GM12878 (cell line): ENCODE results near the gene KIAA2012. TPM values are rescaled to one million over a fixed set of nuclear protein-coding genes. Genes with fewer than 3 reads are reported as not detected.

Experiments
- ATAC-seq: fragments of 200-7000 bp; cut with Tn5 transposase; 3 replicates; pipeline ENCODE4 v1.9.1; 2020; ENCODE audit warnings: mild to moderate bottlenecking, moderate library complexity
- BruUV-seq: library from RNA; stranded (reverse); fragments of 400-500 nt; replicated peaks from 2 replicates; lab custom pipeline; 2021; lab: Mats Ljungman, UMichigan
- CTCF ChIA-PET: fragments of 300-600 bp; sonication (Branson Sonifier 250); formaldehyde crosslinking; extraction: SDS; loops from one replicate; lab custom pipeline; 2021; ENCODE audit warnings: inconsistent platforms; lab: Yijun Ruan, JAX
- POLR2A ChIA-PET: fragments of 350-600 bp; formaldehyde crosslinking; extraction: SDS; loops from one replicate; lab custom pipeline; 2021; ENCODE audit warnings: inconsistent platforms; lab: Charles Lee
- RAD21 ChIA-PET: fragments of 300-600 bp; sonication (Branson Sonifier 250); formaldehyde crosslinking; loops from one replicate; lab custom pipeline; 2023; ENCODE audit warnings: antibody characterized with exemption; ENCODE audit not compliant: unreplicated experiment; lab: Charles Lee
- SMC1A ChIA-PET: fragments of 300-600 bp; sonication (Branson Sonifier 250); formaldehyde crosslinking; loops from one replicate; lab custom pipeline; 2023; ENCODE audit not compliant: unreplicated experiment, uncharacterized antibody; lab: Charles Lee
- DNase-seq: peaks from one replicate; pipeline ENCODE4 v3.0.0-alpha.2; 2011; ENCODE audit warnings: low read depth, low spot score
- FAIRE-seq: peaks from 3 replicates; lab custom pipeline; 2011; peaks lifted over from hg19 to GRCh38; lab: Jason Lieb, UNC
- H2AFZ ChIP-seq: 2 replicates; pipeline ENCODE4 v1.6.0; 2011; ENCODE audit warnings: low read depth, low read length, control low read depth; ENCODE audit not compliant: control insufficient read depth
- H3K27ac ChIP-seq: 2 replicates; pipeline ENCODE4 v1.5.1; 2011; ENCODE audit warnings: control low read depth; ENCODE audit not compliant: control insufficient read depth, insufficient read depth
- H3K27me3 ChIP-seq, 2 experiments: replicated peaks in 1 of 2; 2 replicates each; pipeline versions ENCODE4 v1.6.0 to v1.6.1; 2011; ENCODE audit warnings: low read length in 1 of 2; ENCODE audit not compliant: control insufficient read depth in 2 of 2, insufficient read depth in 2 of 2
- H3K36me3 ChIP-seq, 2 experiments: 2 replicates each; pipeline ENCODE4 v1.5.1; 2011; ENCODE audit warnings: low read length in 1 of 2; ENCODE audit not compliant: control insufficient read depth in 2 of 2, insufficient read depth in 2 of 2
- H3K4me1 ChIP-seq: 2 replicates; pipeline ENCODE4 v1.6.1; 2011; ENCODE audit warnings: mild to moderate bottlenecking, low read length, moderate library complexity, mixed read lengths; ENCODE audit not compliant: control insufficient read depth, insufficient read depth
- H3K4me2 ChIP-seq: 2 replicates; pipeline ENCODE4 v1.6.0; 2011; ENCODE audit warnings: control low read depth; ENCODE audit not compliant: control insufficient read depth, insufficient read depth
- H3K4me3 ChIP-seq: fragments of 200-600 bp; sonication (generic); 2 replicates; pipeline ENCODE4 v1.5.1; 2016
- H3K79me2 ChIP-seq: 2 replicates; pipeline ENCODE4 v1.6.0; 2011; ENCODE audit warnings: low read length; ENCODE audit not compliant: control insufficient read depth, insufficient read depth
- H3K9ac ChIP-seq: 2 replicates; pipeline ENCODE4 v1.8.0; 2011; ENCODE audit warnings: low read length, control low read depth, mixed read lengths; ENCODE audit not compliant: control insufficient read depth, insufficient read depth
- H3K9me3 ChIP-seq: replicated peaks from 3 replicates; pipeline ENCODE4 v1.5.1; 2011; ENCODE audit warnings: mild to moderate bottlenecking, low read length; ENCODE audit not compliant: control insufficient read depth, insufficient read depth
- H4K20me1 ChIP-seq: 2 replicates; pipeline ENCODE4 v1.6.0; 2011; ENCODE audit not compliant: control insufficient read depth, insufficient read depth
- BMI1 ChIP-seq: fragments of 450-650 bp; IDR thresholded peaks from 2 replicates; pipeline ENCODE4 v1.6.1; 2016; ENCODE audit warnings: mild to moderate bottlenecking, moderate library complexity, borderline replicate concordance
- CHD4 ChIP-seq: fragments of 200-600 bp; sonication (generic); IDR thresholded peaks from 2 replicates; pipeline ENCODE4 v1.6.1; 2016; ENCODE audit warnings: mild to moderate bottlenecking
- CREB1 ChIP-seq: IDR thresholded peaks from 2 replicates; pipeline ENCODE4 v1.6.1; 2012; ENCODE audit warnings: low read depth, mild to moderate bottlenecking, inconsistent platforms
- EGR1 ChIP-seq, 2 experiments: IDR thresholded peaks; 1 replicate in 1 of 2; 2 replicates in 1 of 2; pipeline ENCODE4 v1.6.1; 2011 to 2012; ENCODE audit warnings: low read depth in 2 of 2, low read length in 2 of 2, borderline replicate concordance in 1 of 2, mild to moderate bottlenecking in 1 of 2, moderate library complexity in 1 of 2
- ETV6 ChIP-seq, 2 experiments: fragments of 450-650 bp in 1 of 2; IDR thresholded peaks in 1 of 2; conservative IDR thresholded peaks in 1 of 2; 2 replicates each; pipeline ENCODE4 v1.6.1; 2014; ENCODE audit warnings: antibody characterized with exemption in 1 of 2, borderline replicate concordance in 1 of 2, low read depth in 1 of 2, mild to moderate bottlenecking in 1 of 2, moderate library complexity in 1 of 2
- FOS ChIP-seq: IDR thresholded peaks from 3 replicates; pipeline ENCODE4 v1.6.1; 2011; ENCODE audit warnings: borderline replicate concordance; ENCODE audit not compliant: insufficient read length; ENCODE audit errors: extremely low read depth
- FOXK2 ChIP-seq: fragments of 450-650 bp; IDR thresholded peaks from 2 replicates; pipeline ENCODE4 v1.6.1; 2017; ENCODE audit warnings: mild to moderate bottlenecking, moderate library complexity
- JUND ChIP-seq: IDR thresholded peaks from 2 replicates; pipeline ENCODE4 v1.6.1; 2012; ENCODE audit warnings: low read depth, mild to moderate bottlenecking, low read length, improper control_type of control experiment, moderate library complexity
- NFYA ChIP-seq: IDR thresholded peaks from 2 replicates; pipeline ENCODE4 v1.6.1; 2011; ENCODE audit warnings: low read depth, mild to moderate bottlenecking, low read length, improper control_type of control experiment, borderline replicate concordance
- POLR2A ChIP-seq: IDR thresholded peaks from 2 replicates; pipeline ENCODE4 v1.6.1; 2011; ENCODE audit warnings: low read depth, mild to moderate bottlenecking, low read length
- POLR2AphosphoS5 ChIP-seq: IDR thresholded peaks from 2 replicates; pipeline ENCODE4 v1.6.1; 2011; ENCODE audit warnings: mild to moderate bottlenecking, low read length, inconsistent platforms
- RUNX3 ChIP-seq: IDR thresholded peaks from 2 replicates; pipeline ENCODE4 v1.6.1; 2012; ENCODE audit warnings: low read length, inconsistent platforms
- SREBF2 ChIP-seq: IDR thresholded peaks from 2 replicates; pipeline ENCODE4 v1.6.1; 2012; ENCODE audit warnings: mild to moderate bottlenecking, low read length
- SRF ChIP-seq, 2 experiments: IDR thresholded peaks; 2 replicates each; pipeline ENCODE4 v1.6.1; 2011; ENCODE audit warnings: low read depth in 2 of 2, low read length in 2 of 2, mild to moderate bottlenecking in 1 of 2, moderate library complexity in 1 of 2
- TARDBP ChIP-seq: IDR thresholded peaks from 2 replicates; pipeline ENCODE4 v1.6.1; 2016; ENCODE audit warnings: borderline replicate concordance
- YBX1 ChIP-seq: fragments of 450-650 bp; IDR thresholded peaks from 2 replicates; pipeline ENCODE4 v1.6.1; 2016; ENCODE audit warnings: antibody characterized with exemption
- WGBS: methylation state at CpG from one replicate; pipeline ENCODE4 v1.1.6; 2016; ENCODE audit warnings: low lambda C conversion rate; ENCODE audit not compliant: insufficient replicate concordance, insufficient coverage; ENCODE audit errors: missing lambda C conversion rate; 5-methylcytosine and 5-hydroxymethylcytosine counted together
- in situ Hi-C: fragments of 300-500 bp; cut with MboI; formaldehyde crosslinking; loops from 9 replicates; pipeline ENCODE4 v1.14.3; 2018; ENCODE audit warnings: mixed read lengths
- intact Hi-C: fragments of 100-400 bp; cut with micrococcal nuclease; formaldehyde crosslinking; loops from one replicate; pipeline ENCODE4 v1.14.2; 2022; ENCODE audit not compliant: unreplicated experiment
- polyA plus RNA-seq, 11 experiments: library from polyadenylated mRNA; depleted of rRNA in 4 of 11; unstranded in 6 of 11; stranded (reverse) in 5 of 11; fragments of >200 nt; fragmentation: Nextera tagmentation in 4 of 11; fragmentation: Illumina TruSeq in 1 of 11; extraction: Ambion mirVana in 4 of 11; extraction: Trizol in 1 of 11; gene quantifications; 1 replicate in 1 of 11; 2 replicates in 10 of 11; pipeline versions ENCODE4 v1.2.1 to v1.2.3, GENCODE V29; 2011 to 2016; ENCODE audit warnings: inconsistent platforms in 2 of 11, missing spikeins in 2 of 11, low read depth in 1 of 11
- total RNA-seq, 4 experiments: library from RNA; depleted of rRNA in 3 of 4; stranded (reverse); fragments of >200 nt in 3 of 4; fragmentation: Illumina TruSeq in 1 of 4; extraction: Trizol in 1 of 4; gene quantifications; 2 replicates each; pipeline versions ENCODE4 v1.2.1 to v1.2.3, GENCODE V29; 2013 to 2021
- TF ChIP-seq, protein P1 (sequence below): IDR thresholded peaks from 2 replicates; pipeline ENCODE4 v1.6.1; 2012; ENCODE audit warnings: low read depth, low read length, improper control_type of control experiment
- TF ChIP-seq, protein P2 (sequence below): IDR thresholded peaks from 2 replicates; pipeline ENCODE4 v1.6.1; 2012; ENCODE audit warnings: low read length, inconsistent platforms

Gene KIAA2012
- total and polyA plus RNA-seq, 10 of the 15 experiments (the other 5 are each of a cell fraction or from before 2014, with no cell fraction given): 0.03 TPM; not detected in 9

DNA sequence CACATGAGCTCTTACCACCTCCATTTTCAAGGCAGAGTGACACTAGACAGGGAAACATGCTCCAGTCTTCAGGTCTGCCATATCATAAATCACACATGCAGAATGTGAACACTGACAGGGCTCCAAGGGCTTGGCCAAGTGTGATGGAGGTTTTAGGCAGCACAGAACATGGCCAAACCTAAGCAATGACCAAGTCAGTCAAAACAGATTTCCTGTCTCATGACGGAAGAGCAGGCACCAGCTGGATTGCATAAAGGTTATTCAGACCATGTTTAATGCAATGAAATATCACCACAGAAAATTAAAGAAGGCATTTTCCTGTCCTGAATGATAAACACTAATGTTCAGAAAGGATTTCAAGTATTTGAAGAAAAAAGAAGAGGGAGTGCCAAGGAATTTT, 92.9 kb downstream of the KIAA2012 start:
- H3K4me1 ChIP-seq: no peaks in the 10 kb centered on the region
- ChIA-PET POLR2A (no interaction called here), SMC1A (interaction anchor here (0.6 to 1.6 kb wide), 2 partner anchors 101 to 161 kb away, joined by 3 read pairs; no protein-coding TSS in a partner anchor), CTCF (interaction anchor here (1.5 kb wide), 1 partner anchor 63 kb away, joined by 3 read pairs; no protein-coding TSS in a partner anchor), RAD21 (no interaction called here)
- in situ Hi-C loops (loop anchor here (5.0 kb wide), 1 partner anchor 304 kb away; no protein-coding TSS in a partner anchor), intact Hi-C loops (no loop called here)
- ATAC-seq (no peak), FAIRE-seq (no peak), DNase-seq (no peak)
- H3K4me2 ChIP-seq: no peak overlapping the region
- 41% methylated on average over 1 of the region's 1 CpG for WGBS
- no peak overlapping the region for H3K9ac ChIP-seq
- H3K79me2 ChIP-seq: no peaks in the 10 kb centered on the region
- no peaks in the 10 kb centered on the region for H4K20me1 ChIP-seq
- H3K27ac ChIP-seq: no peak overlapping the region
- no peak overlapping the region for H3K4me3 ChIP-seq
- BruUV-seq: no TSS peak
- TF ChIP-seq YBX1: no peak
- TF ChIP-seq CHD4: no peak
- TF ChIP-seq BMI1: no peak
- TF ChIP-seq EGR1 (IDR thresholded peaks at IDR 0.05; ENCODE audit: borderline replicate concordance in 1 of 2, low read depth in 2 of 2, low read length in 2 of 2): no peak
- TF ChIP-seq RUNX3: no peak
- no peak for TF ChIP-seq SRF (IDR thresholded peaks at IDR 0.05; ENCODE audit: low read depth in 2 of 2, low read length in 2 of 2)
- TF ChIP-seq NFYA: no peak
- TF ChIP-seq CREB1: no peak
- TF ChIP-seq FOXK2: no peak
- TF ChIP-seq POLR2AphosphoS5: no peak
- TF ChIP-seq FOS: no peak
- TF ChIP-seq SREBF2: no peak
- TF ChIP-seq TARDBP: no peak
- TF ChIP-seq, protein P1, sequence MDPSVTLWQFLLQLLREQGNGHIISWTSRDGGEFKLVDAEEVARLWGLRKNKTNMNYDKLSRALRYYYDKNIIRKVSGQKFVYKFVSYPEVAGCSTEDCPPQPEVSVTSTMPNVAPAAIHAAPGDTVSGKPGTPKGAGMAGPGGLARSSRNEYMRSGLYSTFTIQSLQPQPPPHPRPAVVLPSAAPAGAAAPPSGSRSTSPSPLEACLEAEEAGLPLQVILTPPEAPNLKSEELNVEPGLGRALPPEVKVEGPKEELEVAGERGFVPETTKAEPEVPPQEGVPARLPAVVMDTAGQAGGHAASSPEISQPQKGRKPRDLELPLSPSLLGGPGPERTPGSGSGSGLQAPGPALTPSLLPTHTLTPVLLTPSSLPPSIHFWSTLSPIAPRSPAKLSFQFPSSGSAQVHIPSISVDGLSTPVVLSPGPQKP: no peak
- no peak for TF ChIP-seq POLR2A
- TF ChIP-seq, protein P2, sequence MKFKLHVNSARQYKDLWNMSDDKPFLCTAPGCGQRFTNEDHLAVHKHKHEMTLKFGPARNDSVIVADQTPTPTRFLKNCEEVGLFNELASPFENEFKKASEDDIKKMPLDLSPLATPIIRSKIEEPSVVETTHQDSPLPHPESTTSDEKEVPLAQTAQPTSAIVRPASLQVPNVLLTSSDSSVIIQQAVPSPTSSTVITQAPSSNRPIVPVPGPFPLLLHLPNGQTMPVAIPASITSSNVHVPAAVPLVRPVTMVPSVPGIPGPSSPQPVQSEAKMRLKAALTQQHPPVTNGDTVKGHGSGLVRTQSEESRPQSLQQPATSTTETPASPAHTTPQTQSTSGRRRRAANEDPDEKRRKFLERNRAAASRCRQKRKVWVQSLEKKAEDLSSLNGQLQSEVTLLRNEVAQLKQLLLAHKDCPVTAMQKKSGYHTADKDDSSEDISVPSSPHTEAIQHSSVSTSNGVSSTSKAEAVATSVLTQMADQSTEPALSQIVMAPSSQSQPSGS: no peak
- TF ChIP-seq ETV6 (conservative IDR thresholded peaks at IDR 0.05 in 1 of 2, IDR thresholded peaks at IDR 0.05 in 1 of 2; ENCODE audit: borderline replicate concordance in 1 of 2, low read depth in 1 of 2): no peak
- TF ChIP-seq JUND: no peak
- H3K9me3 ChIP-seq: no peaks in the 10 kb centered on the region
- H3K36me3 ChIP-seq: no peaks in the 10 kb centered on the region
- no peak overlapping the region for H2AFZ ChIP-seq
- H3K27me3 ChIP-seq: no peaks in the 10 kb centered on the region
